ENCODE results near the gene MICU1. TPM values are rescaled to one million over a fixed set of nuclear protein-coding genes. Genes with fewer than 3 reads are reported as not detected.

The MICU1 gene
- total and polyA plus RNA-seq, 2 of the 13 experiments (the other 11 are each of a cell fraction or from before 2014, with no cell fraction given): 32.5 to 56.1 TPM

GRCh38 chr10:72334196-72334824 lies 291.6 kb downstream of the MICU1 start (continued):
- TF ChIP-seq ATF7-NPFF (CRISPR knock-in tag; IDR thresholded peaks at IDR 0.05; ENCODE audit: low read depth): no peak
- no peak for TF ChIP-seq HOXA7 (CRISPR knock-in tag; IDR thresholded peaks at IDR 0.05)
- no peak; the same call in 1 of the 2 replicates for TF ChIP-seq HBP1 (CRISPR knock-in tag; IDR thresholded peaks at IDR 0.05; ENCODE audit: low read depth)
- no peak for TF ChIP-seq RBAK (CRISPR knock-in tag; IDR thresholded peaks at IDR 0.05)
- TF ChIP-seq, protein P1, sequence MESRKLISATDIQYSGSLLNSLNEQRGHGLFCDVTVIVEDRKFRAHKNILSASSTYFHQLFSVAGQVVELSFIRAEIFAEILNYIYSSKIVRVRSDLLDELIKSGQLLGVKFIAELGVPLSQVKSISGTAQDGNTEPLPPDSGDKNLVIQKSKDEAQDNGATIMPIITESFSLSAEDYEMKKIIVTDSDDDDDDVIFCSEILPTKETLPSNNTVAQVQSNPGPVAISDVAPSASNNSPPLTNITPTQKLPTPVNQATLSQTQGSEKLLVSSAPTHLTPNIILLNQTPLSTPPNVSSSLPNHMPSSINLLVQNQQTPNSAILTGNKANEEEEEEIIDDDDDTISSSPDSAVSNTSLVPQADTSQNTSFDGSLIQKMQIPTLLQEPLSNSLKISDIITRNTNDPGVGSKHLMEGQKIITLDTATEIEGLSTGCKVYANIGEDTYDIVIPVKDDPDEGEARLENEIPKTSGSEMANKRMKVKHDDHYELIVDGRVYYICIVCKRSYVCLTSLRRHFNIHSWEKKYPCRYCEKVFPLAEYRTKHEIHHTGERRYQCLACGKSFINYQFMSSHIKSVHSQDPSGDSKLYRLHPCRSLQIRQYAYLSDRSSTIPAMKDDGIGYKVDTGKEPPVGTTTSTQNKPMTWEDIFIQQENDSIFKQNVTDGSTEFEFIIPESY (CRISPR knock-in tag; IDR thresholded peaks at IDR 0.05): peak; percentile 18; the same call in 1 of the 2 replicates
- TF ChIP-seq SOX13 (IDR thresholded peaks at IDR 0.05): no peak
- TF ChIP-seq SOX13 (CRISPR knock-in tag; conservative IDR thresholded peaks at IDR 0.05 in 1 of 2, IDR thresholded peaks at IDR 0.05 in 1 of 2): no peak
- no peak for TF ChIP-seq ZFAT (CRISPR knock-in tag; conservative IDR thresholded peaks at IDR 0.05)
- TF ChIP-seq ZNF607 (CRISPR knock-in tag; IDR thresholded peaks at IDR 0.05; ENCODE audit: borderline replicate concordance): no peak
- TF ChIP-seq MXI1 (IDR thresholded peaks at IDR 0.05; ENCODE audit: borderline replicate concordance, low read depth, low read length): peak; percentile 34; the same call in 1 of the 3 replicates
- TF ChIP-seq POLR2G (IDR thresholded peaks at IDR 0.05; ENCODE audit: low read depth, low read length): 0 out of 2 replicates have a peak, but pooled peaks have one; percentile 20
- TF ChIP-seq ZKSCAN1 (IDR thresholded peaks at IDR 0.05; ENCODE audit: low read length): no peak
- no peak for TF ChIP-seq ZSCAN29 (CRISPR knock-in tag; conservative IDR thresholded peaks at IDR 0.05)
- TF ChIP-seq, protein P2, sequence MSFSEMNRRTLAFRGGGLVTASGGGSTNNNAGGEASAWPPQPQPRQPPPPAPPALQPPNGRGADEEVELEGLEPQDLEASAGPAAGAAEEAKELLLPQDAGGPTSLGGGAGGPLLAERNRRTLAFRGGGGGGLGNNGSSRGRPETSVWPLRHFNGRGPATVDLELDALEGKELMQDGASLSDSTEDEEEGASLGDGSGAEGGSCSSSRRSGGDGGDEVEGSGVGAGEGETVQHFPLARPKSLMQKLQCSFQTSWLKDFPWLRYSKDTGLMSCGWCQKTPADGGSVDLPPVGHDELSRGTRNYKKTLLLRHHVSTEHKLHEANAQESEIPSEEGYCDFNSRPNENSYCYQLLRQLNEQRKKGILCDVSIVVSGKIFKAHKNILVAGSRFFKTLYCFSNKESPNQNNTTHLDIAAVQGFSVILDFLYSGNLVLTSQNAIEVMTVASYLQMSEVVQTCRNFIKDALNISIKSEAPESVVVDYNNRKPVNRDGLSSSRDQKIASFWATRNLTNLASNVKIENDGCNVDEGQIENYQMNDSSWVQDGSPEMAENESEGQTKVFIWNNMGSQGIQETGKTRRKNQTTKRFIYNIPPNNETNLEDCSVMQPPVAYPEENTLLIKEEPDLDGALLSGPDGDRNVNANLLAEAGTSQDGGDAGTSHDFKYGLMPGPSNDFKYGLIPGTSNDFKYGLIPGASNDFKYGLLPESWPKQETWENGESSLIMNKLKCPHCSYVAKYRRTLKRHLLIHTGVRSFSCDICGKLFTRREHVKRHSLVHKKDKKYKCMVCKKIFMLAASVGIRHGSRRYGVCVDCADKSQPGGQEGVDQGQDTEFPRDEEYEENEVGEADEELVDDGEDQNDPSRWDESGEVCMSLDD (CRISPR knock-in tag; IDR thresholded peaks at IDR 0.05; ENCODE audit: borderline replicate concordance): no peak
- TF ChIP-seq TP53 (CRISPR knock-in tag; conservative IDR thresholded peaks at IDR 0.05): no peak
- TF ChIP-seq ASH2L (IDR thresholded peaks at IDR 0.05; ENCODE audit: insufficient read length, low read depth, low read length): no peak
- no peak for TF ChIP-seq GPN1 (CRISPR knock-in tag; IDR thresholded peaks at IDR 0.05; ENCODE audit: borderline replicate concordance)
- no peak for TF ChIP-seq SPEN (CRISPR knock-in tag; IDR thresholded peaks at IDR 0.05; ENCODE audit: low read depth)
- TF ChIP-seq SRSF1 (optimal IDR thresholded peaks at IDR 0.05; ENCODE audit: low read depth, low read length): no peak
- TF ChIP-seq GATAD2A (CRISPR knock-in tag; IDR thresholded peaks at IDR 0.05): no peak
- TF ChIP-seq HOXA9 (CRISPR knock-in tag; IDR thresholded peaks at IDR 0.05; ENCODE audit: borderline replicate concordance): no peak
- TF ChIP-seq TOE1 (CRISPR knock-in tag; IDR thresholded peaks at IDR 0.05): no peak
- no peak for TF ChIP-seq ETV6 (CRISPR knock-in tag; conservative IDR thresholded peaks at IDR 0.05)

Measured in HepG2 (cell line).